ENCODE measurements around the gene KCNMA1. TPM values are rescaled to one million over a fixed set of nuclear protein-coding genes. Genes with fewer than 3 reads are reported as not detected.

Gene KCNMA1
- total RNA-seq, 1 experiment from 2014 or later, result 0.70 TPM

GRCh38 chr10:77297393-77297739 is 340.2 kb downstream of the KCNMA1 start:
- H3K9me2 ChIP-seq (ENCODE audit: insufficient read depth), result no peaks in the 10 kb centered on the region
- intact Hi-C loops (cut with micrococcal nuclease; ENCODE audit: unreplicated experiment), result no loop called here
- H4K20me1 ChIP-seq (ENCODE audit: insufficient read depth), result no peaks in the 10 kb centered on the region
- H2AFZ ChIP-seq, result no peak overlapping the region
- H3K27me3 ChIP-seq (ENCODE audit: insufficient read depth, low read depth), result no peaks in the 10 kb centered on the region
- POLR2A ChIA-PET (ENCODE audit: unreplicated experiment), result no interaction called here
- CTCF ChIA-PET, result no interaction called here
- no peaks in the 10 kb centered on the region for H3K4me1 ChIP-seq (replicated peaks; ENCODE audit: insufficient read depth)
- no peak for TF ChIP-seq CTCF (conservative IDR thresholded peaks at IDR 0.05)
- no peak for TF ChIP-seq EZH2 (IDR thresholded peaks at IDR 0.05; ENCODE audit: low read depth)
- no peak overlapping the region for H3K4me2 ChIP-seq
- no peaks in the 10 kb centered on the region for H3K9me3 ChIP-seq (ENCODE audit: insufficient read depth, low read depth)
- no peaks in the 10 kb centered on the region for H3K36me3 ChIP-seq (ENCODE audit: low read depth)
- no peaks in the 10 kb centered on the region for H3F3A ChIP-seq (ENCODE audit: insufficient read depth, low read depth)
- BruUV-seq (replicated peaks), result no TSS peak
- H3K4me3 ChIP-seq, result no peak overlapping the region
- no peaks in the 10 kb centered on the region for H3K79me2 ChIP-seq (ENCODE audit: low read depth)
- no peak overlapping the region for H3K27ac ChIP-seq
- DNase-seq, result no peak

- Histone ChIP-seq H3K9me3 (ENCODE audit: insufficient read depth, low read depth) (no peaks in the 10 kb centered on the region), H3K79me2 (ENCODE audit: low read depth) (no peaks in the 10 kb centered on the region), H3K4me1 (replicated peaks; ENCODE audit: insufficient read depth) (no peaks in the 10 kb centered on the region), H3F3A (ENCODE audit: insufficient read depth, low read depth) (no peaks in the 10 kb centered on the region), H4K20me1 (ENCODE audit: insufficient read depth) (no peaks in the 10 kb centered on the region), H3K9me2 (ENCODE audit: insufficient read depth) (no peaks in the 10 kb centered on the region), H3K4me2 (no peak overlapping the region), H2AFZ (no peak overlapping the region), H3K4me3 (no peak overlapping the region), H3K27ac (no peak overlapping the region), H3K36me3 (ENCODE audit: low read depth) (no peaks in the 10 kb centered on the region), H3K27me3 (ENCODE audit: insufficient read depth, low read depth) (no peaks in the 10 kb centered on the region)
- no peak for DNase-seq
- ChIA-PET POLR2A (ENCODE audit: unreplicated experiment) (no interaction called here), CTCF (no interaction called here)
- TF ChIP-seq EZH2 (IDR thresholded peaks at IDR 0.05; ENCODE audit: low read depth) (no peak), CTCF (conservative IDR thresholded peaks at IDR 0.05) (no peak)
- no TSS peak for BruUV-seq (replicated peaks)
- intact Hi-C loops (cut with micrococcal nuclease; ENCODE audit: unreplicated experiment), result no loop called here
Observed at GRCh38 chr10:77296534-77297392, 340.8 kb downstream of the KCNMA1 start.

DNA sequence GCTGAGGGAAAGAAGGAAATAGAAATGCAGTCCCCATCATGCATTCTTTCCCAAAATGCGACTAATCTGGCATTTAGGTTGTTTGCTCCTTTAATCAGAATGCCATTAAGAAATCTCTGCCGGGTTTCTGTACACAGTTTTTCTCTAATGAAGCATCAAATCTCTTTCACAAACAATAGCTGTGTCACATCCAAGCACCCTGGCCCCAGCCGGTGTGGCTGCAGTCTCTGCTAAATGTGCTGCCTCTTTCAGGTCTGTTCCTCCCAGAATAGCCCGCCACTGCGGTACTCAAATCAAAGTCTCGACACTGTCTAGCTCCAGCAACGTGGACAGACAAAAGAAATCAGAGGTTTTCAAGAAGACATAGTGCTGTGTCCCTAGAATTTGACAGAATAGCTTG is 343.8 kb downstream of the KCNMA1 start:
- ChIA-PET POLR2A (ENCODE audit: unreplicated experiment) (no interaction called here), CTCF (no interaction called here)
- H3K36me3 ChIP-seq (ENCODE audit: low read depth), result no peaks in the 10 kb centered on the region
- no peak for DNase-seq
- TF ChIP-seq EZH2 (IDR thresholded peaks at IDR 0.05; ENCODE audit: low read depth) (no peak), CTCF (conservative IDR thresholded peaks at IDR 0.05) (no peak)
- no TSS peak for BruUV-seq (replicated peaks)
- H3F3A ChIP-seq (ENCODE audit: insufficient read depth, low read depth), result peaks cover 7% of the 10 kb centered on the region; the same call in 1 of the 2 replicates
- H3K27ac ChIP-seq, result no peak overlapping the region
- peaks cover 17% of the 10 kb centered on the region for H3K4me1 ChIP-seq (replicated peaks; ENCODE audit: insufficient read depth)
- no peaks in the 10 kb centered on the region for H3K79me2 ChIP-seq (ENCODE audit: low read depth)
- intact Hi-C loops (cut with micrococcal nuclease; ENCODE audit: unreplicated experiment), result no loop called here
- H3K9me3 ChIP-seq (ENCODE audit: insufficient read depth, low read depth), result no peaks in the 10 kb centered on the region
- H3K4me2 ChIP-seq, result no peak overlapping the region
- no peak overlapping the region for H3K4me3 ChIP-seq
- H2AFZ ChIP-seq, result no peak overlapping the region
- H3K27me3 ChIP-seq (ENCODE audit: insufficient read depth, low read depth), result no peaks in the 10 kb centered on the region
- H3K9me2 ChIP-seq (ENCODE audit: insufficient read depth), result no peaks in the 10 kb centered on the region
- H4K20me1 ChIP-seq (ENCODE audit: insufficient read depth), result no peaks in the 10 kb centered on the region

All from PC-9 (cell line).